Measurements from ENCODE around the gene L3MBTL4.
"Not testable (repeated sequence)": the region's sequence is repeated elsewhere in the genome, so short reads cannot be mapped to it uniquely, and the experiment has no call there.

Gene L3MBTL4

GRCh38 chr18:6248017-6248416 is 166.7 kb downstream of the L3MBTL4 start:
- no peak for DNase-seq

GRCh38 chr18:6242004-6242403 is 172.7 kb downstream of the L3MBTL4 start:
- DNase-seq = no peak

- DNase-seq = no peak
Observed at GRCh38 chr18:6239716-6240115, 175.0 kb downstream of the L3MBTL4 start.

- no peak for DNase-seq
Observed at GRCh38 chr18:6236258-6236657, 178.5 kb downstream of the L3MBTL4 start.

GRCh38 chr18:6222271-6222670 is 192.4 kb downstream of the L3MBTL4 start:
- no peak for DNase-seq

- no peak for DNase-seq
Observed at GRCh38 chr18:6221602-6222014, 193.1 kb downstream of the L3MBTL4 start.

GRCh38 chr18:6220129-6220528 is 194.6 kb downstream of the L3MBTL4 start:
- no peak for DNase-seq

GRCh38 chr18:6219116-6219717 is 195.5 kb downstream of the L3MBTL4 start:
- DNase-seq = peak; percentile 10 to 31

GRCh38 chr18:6215888-6216287 is 198.8 kb downstream of the L3MBTL4 start:
- DNase-seq = no peak

- DNase-seq = no peak
Observed at GRCh38 chr18:6211174-6211504, 203.6 kb downstream of the L3MBTL4 start.

- no peak for DNase-seq
Observed at GRCh38 chr18:6210349-6211173, 204.2 kb downstream of the L3MBTL4 start.

GRCh38 chr18:6207941-6208340 is 206.8 kb downstream of the L3MBTL4 start:
- DNase-seq = no peak

- DNase-seq = peak in 1 of 2 experiments; percentile 27
Observed at GRCh38 chr18:6207116-6207515, 207.6 kb downstream of the L3MBTL4 start.

GRCh38 chr18:6205706-6206105 is 209.0 kb downstream of the L3MBTL4 start:
- DNase-seq = no peak

GRCh38 chr18:6204476-6204875 is 210.2 kb downstream of the L3MBTL4 start:
- DNase-seq = no peak

- DNase-seq = peak; percentile 19 to 51
Observed at GRCh38 chr18:6203791-6204190, 210.9 kb downstream of the L3MBTL4 start.

GRCh38 chr18:6202861-6203260 is 211.8 kb downstream of the L3MBTL4 start:
- DNase-seq = no peak

- DNase-seq = no peak
Observed at GRCh38 chr18:6200204-6200774, 214.4 kb downstream of the L3MBTL4 start.

GRCh38 chr18:6199777-6200176 is 214.9 kb downstream of the L3MBTL4 start:
- no peak for DNase-seq

- DNase-seq = no peak
Observed at GRCh38 chr18:6198585-6198984, 216.1 kb downstream of the L3MBTL4 start.

- DNase-seq = no peak
Observed at GRCh38 chr18:6194640-6195039, 220.1 kb downstream of the L3MBTL4 start.

GRCh38 chr18:6185782-6186181 is 228.9 kb downstream of the L3MBTL4 start:
- DNase-seq = not testable (repeated sequence)

- DNase-seq = no peak
Observed at GRCh38 chr18:6174983-6175745, 239.5 kb downstream of the L3MBTL4 start.

Measured in NCI-H524 (cell line).